Stimulated activated CD8-positive, alpha-beta memory T cell treated with anti-CD3 and anti-CD28 coated beads, Interleukin-12 subunit alpha, Interleukin-12 subunit beta, amount 100 ng/mL, for 24 hours (primary cell): ENCODE data around the gene TBC1D10B.
"Not testable (repeated sequence)": the region's sequence is repeated elsewhere in the genome, so short reads cannot be mapped to it uniquely, and the experiment has no call there.

Experiments
- DNase-seq: peaks from one replicate; pipeline ENCODE4 v3.0.0-alpha.2; 2020; ENCODE audit errors: extremely low read depth

The TBC1D10B gene

GRCh38 chr16:30355144-30355953, 14.9 kb downstream of the TBC1D10B start, which contains the start of gene CD2BP2:
TSS of gene CD2BP2 (minus strand) at chr16:30355308. CDS start at chr16:30354681, 627 bp downstream.
- DNase-seq: peak; percentile 80

- DNase-seq: no peak
Observed at GRCh38 chr16:30354423-30355143, 15.7 kb downstream of the TBC1D10B start.

- DNase-seq: no peak
Observed at GRCh38 chr16:30353438-30354129, 16.7 kb downstream of the TBC1D10B start.

DNA sequence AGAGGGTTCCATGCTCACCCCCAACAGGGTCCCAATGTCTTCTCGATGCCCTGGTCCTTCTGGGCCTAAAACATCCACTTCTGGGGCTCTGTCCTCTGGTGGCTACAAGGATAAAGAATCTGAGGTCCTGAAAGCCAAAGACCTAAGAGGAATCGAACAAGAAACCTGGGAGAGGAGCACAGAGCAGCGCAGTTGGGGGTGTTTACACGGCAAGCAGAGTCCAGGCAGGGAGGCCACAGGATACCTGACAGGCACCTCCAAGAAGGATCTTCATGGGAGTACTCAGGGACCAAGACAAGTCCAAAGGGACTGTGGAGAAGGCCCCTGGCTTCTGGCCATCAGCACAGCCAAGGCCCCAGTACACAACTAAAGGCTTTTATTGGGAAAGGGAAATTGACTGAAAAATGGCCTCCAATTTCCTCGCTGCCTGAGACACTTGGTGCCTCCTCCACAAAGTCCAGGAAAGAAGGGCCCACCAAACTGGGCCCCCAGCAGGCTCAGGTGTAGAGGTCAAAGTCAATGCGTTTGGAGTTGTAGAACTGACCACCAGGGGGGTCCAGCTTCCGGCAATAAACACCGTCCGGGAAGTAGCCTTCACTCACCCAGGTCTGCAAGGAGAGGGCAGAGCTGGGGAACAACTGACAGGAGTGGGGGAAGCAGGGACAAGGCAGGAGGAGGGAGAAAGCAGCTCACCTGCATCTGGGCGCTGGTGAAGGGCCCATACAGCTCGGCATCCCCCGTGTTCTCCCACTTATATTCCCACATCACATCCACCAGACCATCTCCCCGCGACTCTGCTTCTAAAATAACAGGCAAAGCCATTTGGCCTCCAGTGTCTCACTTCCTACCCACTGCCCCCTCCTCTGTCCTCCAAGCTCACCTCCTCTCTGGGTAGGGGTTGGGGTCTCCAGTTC, 17.5 kb downstream of the TBC1D10B start:
- DNase-seq: no peak

- DNase-seq: no peak
Observed at GRCh38 chr16:30351586-30352419, 18.5 kb downstream of the TBC1D10B start.

DNA sequence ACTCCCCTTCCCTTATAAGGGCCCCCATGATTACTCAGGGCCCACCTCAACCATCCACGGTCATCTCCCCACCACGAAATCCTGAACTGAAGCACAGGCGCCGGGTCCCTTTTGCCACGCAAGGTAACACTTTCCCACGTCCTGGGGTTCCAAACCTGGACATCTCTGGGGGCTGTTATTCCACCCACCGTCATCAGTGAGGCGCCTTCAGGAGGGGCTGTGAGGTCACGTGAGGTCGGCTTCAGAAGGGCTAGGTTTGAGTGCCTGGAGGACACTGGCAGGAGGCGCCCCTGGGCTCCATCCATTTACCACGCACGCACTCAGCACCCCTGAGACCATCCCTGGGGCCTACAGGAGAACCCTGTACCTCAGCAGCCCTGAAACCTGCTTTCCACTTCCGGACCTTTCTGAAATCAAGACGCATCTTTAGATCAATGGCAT, 19.3 kb downstream of the TBC1D10B start:
- no peak for DNase-seq

GRCh38 chr16:30350134-30350871, 20.0 kb downstream of the TBC1D10B start:
- no peak for DNase-seq

DNA sequence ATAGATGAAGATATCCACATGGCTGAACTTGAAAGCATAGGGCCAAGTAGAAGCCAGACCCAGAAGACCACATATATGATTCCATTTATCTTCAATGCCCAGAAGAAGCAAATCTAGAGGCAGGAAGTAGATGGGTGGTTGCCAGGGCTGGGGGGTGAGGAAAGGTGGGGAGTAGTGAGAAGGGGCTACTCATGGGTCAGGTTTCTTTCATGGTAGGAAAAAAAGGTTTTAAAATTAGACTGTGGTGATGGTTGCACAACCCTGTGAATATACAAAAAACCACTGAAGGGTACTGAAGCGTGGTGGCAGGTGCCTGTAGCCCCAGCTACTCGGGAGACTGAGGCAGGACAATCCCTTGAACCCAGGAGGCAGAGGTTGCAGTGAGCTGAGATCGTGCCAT, 20.6 kb downstream of the TBC1D10B start:
- DNase-seq: no peak

DNA sequence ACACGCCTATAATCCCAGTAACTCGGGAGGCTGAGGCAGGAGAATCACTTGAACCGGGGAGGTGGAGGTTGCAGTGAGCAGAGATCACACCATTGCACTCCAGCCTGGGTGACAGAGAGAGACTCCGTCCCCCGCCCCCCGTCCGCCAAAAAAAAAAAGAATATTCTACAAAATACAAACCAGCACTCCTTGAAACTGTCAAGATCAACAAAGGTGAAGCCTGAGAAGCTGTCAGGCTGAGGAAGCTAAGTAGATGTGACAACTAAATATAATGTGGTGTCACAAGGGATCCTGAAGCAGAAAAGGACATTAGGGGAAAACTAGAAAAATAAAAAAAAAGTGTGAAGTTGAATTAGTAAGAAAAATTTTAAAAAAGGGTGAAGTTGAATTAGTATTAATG, 21.4 kb downstream of the TBC1D10B start:
- no peak for DNase-seq

DNA sequence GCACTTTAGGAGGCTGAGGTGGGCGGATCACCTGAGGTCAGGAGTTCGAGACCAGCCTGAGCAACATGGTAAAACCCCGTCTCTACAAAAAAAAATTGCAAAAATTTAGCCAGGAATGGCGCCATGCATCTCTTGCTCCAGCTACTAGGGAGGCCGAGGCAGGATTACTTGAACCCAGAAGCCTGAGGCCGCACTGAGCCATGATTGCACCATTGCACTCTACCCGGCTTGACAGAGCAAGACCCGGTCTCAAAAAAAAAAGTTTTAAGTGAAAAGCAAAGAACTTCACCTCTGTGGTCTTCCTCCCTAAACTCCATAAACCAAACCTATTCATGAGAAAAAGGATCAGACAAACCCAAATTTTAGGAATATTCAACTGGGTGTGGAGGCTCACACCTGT, 22.2 kb downstream of the TBC1D10B start:
- no peak for DNase-seq

DNA sequence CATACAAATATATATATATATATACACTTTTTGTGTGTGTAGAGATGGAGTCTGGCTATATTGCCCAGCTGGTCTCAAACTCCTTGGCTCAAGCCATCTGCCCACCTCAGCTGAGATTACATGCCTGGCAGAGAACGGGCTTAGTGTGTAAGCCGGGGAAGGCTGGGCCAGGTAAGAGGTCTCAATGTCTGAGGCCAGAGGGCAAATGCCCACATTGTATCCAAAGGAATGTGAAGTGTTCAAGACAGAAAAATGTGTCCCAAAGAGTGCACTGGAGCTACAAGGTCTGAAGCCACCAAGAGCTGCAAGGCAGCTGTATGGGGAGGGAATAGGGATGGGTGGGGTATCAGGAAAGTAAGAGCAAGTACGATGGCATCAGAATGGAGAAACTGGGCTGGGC, 24.0 kb downstream of the TBC1D10B start:
- DNase-seq: no peak

DNA sequence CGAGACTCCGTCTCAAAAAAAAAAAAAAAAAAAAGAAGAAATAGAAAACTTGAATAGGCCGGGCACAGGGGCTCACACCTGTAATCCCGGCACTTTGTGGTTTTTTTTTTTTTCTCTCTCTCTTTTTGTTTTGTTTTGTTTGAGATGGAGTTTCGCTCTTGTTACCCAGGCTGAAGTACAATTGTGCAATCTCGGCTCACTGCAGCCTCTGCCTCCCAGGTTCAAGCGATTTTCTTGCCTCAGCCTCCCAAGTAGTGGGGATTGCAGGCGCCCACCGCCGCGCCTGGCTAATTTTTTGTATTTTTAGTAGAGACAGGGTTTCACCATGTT, 26.8 kb downstream of the TBC1D10B start:
- DNase-seq: not testable (repeated sequence)

DNA sequence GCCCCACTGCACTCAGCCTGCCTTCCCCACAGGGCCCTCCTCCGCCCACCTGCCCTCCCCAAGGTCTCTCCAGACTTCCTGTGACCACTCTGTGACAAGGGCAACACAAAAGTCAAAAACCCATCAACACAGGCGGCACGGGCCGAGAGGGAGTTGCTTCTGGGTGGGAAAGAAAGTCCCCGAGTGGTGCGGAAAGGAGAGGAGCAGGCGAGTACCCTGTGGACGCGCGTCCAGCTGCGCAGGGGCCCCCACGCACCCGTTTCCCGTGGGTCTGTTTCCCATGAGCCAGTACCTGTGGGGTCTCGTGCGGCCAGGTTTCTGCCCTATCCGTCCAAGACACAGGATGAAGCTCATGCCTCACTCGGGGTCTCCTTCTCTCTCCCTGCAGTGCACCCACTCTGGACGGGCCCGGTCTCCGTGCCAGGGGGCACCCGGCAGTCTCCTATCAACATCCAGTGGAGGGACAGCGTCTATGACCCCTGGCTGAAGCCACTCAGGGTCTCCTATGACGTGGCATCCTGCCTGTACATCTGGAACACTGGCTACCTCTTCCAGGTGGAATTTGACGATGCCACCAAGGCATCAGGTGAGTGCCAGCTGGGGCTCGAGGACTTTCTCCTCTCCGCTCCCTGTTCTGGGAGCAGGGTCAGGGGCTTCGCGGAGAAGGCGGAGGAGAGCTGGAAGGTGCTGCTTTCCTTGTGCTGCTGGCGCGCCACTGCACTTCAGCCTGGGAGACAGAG, 27.4 kb downstream of the TBC1D10B start:
- DNase-seq: no peak

GRCh38 chr16:30341971-30342370, 28.3 kb downstream of the TBC1D10B start:
- not testable (repeated sequence) for DNase-seq

- DNase-seq: no peak
Observed at GRCh38 chr16:30340621-30341020, 29.7 kb downstream of the TBC1D10B start.

GRCh38 chr16:30338715-30339114, 31.6 kb downstream of the TBC1D10B start:
- DNase-seq: not testable (repeated sequence)

- DNase-seq: not testable (repeated sequence)
Observed at GRCh38 chr16:30337964-30338357, 32.3 kb downstream of the TBC1D10B start.

- no peak for DNase-seq
Observed at GRCh38 chr16:30335598-30336474, 34.5 kb downstream of the TBC1D10B start.
